Fibroblast of upper back skin (primary cell): ENCODE data around the gene NREP.
"Not testable (repeated sequence)": the region's sequence is repeated elsewhere in the genome, so short reads cannot be mapped to it uniquely, and the experiment has no call there.

Experiments
- DNase-seq: peaks from one replicate; pipeline ENCODE4 v3.0.0-alpha.2; 2013

Gene NREP

GRCh38 chr5:111735583-111736270, 21.3 kb downstream of the NREP start:
- peak; percentile 97 for DNase-seq

- no peak for DNase-seq
These were observed 22.4 kb downstream of the NREP start for GRCh38 chr5:111734597-111734996.

DNA sequence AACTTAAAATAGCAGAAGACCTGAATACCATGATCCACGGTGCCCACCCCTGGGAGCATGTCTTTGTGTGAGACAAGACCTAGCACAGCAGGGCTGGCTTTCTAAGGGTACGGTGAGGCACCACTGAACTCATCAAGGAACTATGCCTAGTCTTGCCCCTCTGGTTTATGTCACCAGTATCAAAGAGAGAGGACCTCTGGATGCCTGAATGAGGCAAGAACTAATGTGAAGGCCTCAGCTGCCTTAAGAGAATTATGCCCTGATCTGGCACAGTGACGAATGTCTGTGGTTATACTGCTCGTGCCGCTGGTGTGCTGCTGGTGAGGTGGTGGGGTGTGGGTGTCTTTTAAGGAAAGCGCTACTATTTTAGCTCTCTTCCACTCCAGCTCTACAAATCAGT, 23.0 kb downstream of the NREP start:
- DNase-seq = peak; percentile 73

DNA sequence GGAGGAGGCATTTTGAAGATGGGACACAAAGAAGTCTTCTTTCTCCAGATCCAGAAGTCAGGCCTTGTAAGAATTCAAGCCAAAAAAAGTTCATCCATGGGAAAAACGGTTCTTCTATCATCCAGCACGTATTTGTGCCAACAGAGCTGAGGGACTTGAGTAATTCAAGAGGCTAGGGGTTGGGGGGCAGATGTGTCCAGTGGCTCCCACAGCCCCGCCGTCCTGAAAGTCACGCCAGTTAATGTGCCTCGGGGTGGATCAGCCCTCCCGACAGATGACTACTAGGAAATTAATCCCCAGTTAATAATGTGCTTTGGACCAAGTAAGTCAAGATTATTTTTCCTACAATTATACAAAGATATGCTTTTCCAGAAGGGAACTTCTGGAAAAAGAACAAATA, 23.4 kb downstream of the NREP start:
- DNase-seq = no peak

DNA sequence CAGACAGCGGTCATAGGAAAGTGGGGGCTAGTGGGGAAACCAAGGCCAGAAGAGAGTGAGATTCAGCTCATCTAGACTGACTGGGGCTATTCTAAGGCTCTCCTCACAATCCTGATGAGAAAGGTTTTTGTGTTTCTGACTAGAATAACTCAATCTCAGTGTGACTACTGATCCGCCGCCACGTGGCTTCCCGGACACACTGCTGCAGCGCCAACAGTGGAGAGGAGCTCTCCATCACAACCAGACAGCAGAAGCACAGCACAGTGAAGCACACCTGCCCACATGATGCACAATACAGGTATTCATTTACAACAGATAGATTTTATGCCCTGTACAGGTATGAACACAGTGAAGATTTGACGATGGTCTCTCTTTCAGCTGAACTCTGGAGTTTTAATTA, 25.4 kb downstream of the NREP start:
- no peak for DNase-seq

- no peak for DNase-seq
These were observed 26.2 kb downstream of the NREP start for GRCh38 chr5:111730659-111731382.

DNA sequence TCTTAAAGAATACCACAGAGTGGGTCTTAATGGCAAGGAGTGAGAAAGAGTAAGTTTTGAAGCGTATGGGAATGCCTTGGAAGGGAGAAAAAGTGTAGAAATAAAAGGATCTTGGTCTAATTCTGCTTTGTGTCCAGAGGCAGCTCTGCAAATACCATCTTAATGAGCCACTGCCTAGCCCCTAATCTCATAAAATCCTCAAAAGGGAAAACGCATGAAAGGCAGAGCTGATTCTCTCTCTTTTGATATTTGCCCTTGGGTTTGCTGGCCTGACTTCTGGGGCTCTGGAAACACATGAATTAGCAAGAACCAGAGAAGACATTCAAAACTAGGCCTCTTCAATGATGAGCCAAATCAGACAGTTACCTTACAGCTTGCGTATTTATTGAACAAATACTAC, 28.1 kb downstream of the NREP start:
- no peak for DNase-seq

- DNase-seq = no peak
These were observed 30.0 kb downstream of the NREP start for GRCh38 chr5:111726986-111727385.

GRCh38 chr5:111722140-111722539, 34.9 kb downstream of the NREP start:
- no peak for DNase-seq

DNA sequence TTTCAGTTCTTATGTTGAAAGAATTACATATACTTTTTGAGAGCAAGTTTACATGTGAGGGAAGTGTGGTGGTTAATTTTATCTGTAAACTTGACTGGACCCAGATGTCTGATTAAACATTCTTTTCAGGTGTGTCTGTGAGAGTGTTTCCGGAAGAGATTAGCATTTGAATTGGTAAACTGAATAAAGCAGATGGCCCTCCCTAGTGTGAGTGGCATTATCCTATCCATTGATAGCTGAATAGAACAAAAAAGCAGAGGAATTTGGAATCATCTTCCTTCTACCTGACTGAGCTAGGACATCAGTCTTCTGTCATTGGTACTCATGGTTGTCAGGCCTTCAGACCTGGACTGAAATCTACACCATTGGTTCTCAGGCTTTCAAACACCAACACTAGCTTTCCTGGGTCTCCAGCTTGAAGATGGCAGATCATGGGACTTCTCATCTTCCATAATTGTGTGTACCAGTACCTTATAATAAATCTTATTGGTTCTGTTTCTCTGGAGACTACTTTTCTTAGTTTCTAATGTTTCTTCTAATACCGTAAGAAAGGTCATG, 36.6 kb downstream of the NREP start:
- no peak for DNase-seq

DNA sequence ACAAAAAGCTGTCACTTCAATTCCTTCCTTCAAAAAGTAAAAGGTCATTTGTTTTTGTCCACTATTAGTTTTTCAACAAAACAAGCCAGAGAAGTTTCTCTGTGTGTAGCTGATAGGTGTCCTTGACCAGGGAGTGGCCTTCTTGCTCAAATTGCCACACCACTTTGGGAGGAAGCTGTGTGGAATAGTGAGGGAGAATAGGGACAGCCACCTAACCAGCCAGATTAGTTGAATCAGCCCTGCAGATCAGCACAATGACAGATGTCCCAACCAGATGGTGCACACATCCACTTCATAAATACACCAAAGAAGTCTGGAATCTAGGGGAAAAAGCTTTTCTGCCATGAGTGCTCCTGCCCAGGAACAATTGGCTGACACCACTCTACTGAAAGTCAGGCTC, 37.2 kb downstream of the NREP start:
- DNase-seq = no peak

DNA sequence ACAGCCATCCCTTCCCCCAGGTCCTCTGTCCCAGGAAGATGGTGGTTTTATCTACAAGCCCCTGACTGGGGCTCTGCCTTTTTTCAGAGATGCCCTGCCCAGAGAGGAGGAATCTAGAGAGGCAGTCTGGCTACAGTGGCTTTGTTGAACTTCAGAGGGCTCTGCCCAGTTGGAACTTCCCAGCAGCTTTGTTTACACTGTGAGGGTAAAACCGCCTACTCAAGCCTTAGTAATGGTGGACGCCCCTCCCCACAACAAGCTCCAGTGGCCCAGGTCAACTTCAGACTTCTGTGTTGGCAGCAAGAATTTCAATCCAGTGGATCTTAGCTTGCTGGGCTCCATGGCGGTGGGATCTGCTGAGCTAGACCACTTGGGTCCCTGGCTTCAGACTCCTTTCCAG, 40.2 kb downstream of the NREP start:
- DNase-seq = not testable (repeated sequence)

- DNase-seq = no peak
These were observed 49.3 kb downstream of the NREP start for GRCh38 chr5:111707630-111708164.

- DNase-seq = no peak
These were observed 50.6 kb downstream of the NREP start for GRCh38 chr5:111706345-111706744.

- no peak for DNase-seq
These were observed 52.4 kb downstream of the NREP start for GRCh38 chr5:111704452-111705085.

DNA sequence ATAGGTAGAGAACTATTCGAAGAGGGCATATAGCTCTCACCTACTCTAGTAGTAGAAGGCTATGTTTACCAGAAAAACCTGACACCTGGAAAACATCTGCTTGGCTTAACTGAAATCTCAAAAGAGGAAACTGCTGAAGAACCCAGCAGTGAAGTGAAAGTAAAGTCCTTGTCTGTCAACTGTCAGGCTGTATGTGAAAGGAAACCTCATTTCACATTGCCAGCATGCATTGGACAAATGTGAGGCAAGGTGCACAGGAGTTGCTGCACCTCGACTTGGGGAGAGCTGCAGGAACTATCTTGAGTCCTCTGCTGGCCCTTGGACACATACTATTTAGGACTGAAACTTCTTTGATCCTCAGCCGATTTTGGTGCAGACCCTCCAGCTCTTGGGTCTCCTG, 53.3 kb downstream of the NREP start:
- DNase-seq = no peak

- DNase-seq = no peak
These were observed 57.0 kb downstream of the NREP start for GRCh38 chr5:111699976-111700375.

DNA sequence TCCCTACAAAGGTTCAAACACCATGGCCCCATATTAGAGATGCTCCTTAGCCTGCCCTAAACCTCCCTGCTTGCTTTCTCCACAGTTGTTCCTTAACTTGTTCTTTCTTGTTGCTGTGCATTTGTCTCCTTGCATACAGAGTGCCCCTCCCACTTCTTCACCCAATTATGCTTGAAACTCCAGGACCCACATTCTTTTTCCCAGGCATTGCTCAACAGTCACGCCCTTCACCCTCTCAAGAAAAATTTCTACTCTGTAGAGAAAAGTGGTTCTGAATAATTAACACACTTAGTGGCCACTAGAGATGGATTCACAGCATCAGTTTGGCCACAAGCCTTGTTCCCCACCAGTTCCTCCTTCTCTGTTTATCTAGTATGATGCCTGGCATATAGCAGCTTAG, 57.7 kb downstream of the NREP start:
- no peak for DNase-seq

DNA sequence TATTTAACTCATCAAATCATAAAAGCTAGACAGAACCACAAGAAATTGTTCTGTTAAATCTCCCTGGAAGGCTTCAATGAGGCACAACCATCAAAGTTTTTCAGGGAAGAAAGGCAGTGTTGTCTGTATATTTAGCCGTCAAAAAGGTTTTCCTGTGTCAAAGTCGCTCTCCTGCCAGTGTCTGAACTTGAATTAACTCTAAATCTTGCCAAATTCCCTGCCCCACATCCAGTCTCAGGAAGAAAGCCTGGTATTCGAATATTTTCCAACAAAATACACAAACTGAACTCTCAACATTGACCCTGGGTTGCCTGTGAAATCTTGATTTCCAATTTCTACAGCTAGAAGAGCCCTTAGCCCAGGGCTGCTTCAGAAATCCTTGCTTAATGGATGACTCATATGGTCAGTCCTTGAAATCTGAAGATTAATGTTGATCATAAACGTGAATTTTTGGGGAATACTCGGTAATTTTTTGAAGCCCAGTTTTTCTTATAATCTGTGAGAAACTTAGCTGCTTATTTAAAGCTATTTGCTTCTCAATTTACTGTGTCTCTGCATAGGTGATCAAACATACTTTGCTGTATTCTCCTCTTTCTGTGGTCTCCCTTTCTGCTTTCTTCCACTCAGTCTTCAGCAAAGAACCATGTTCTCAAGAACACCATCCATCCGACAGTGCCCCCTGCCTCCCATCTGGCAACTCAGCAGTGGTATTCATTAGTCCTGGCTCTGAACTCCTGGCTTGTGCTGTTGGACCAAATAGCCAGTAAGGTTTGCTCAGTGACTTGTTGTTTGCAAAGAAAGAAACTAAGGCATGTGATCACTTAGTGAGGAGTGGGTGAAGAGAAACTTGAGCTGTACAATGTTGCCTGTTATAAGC, 58.9 kb downstream of the NREP start:
- no peak for DNase-seq

DNA sequence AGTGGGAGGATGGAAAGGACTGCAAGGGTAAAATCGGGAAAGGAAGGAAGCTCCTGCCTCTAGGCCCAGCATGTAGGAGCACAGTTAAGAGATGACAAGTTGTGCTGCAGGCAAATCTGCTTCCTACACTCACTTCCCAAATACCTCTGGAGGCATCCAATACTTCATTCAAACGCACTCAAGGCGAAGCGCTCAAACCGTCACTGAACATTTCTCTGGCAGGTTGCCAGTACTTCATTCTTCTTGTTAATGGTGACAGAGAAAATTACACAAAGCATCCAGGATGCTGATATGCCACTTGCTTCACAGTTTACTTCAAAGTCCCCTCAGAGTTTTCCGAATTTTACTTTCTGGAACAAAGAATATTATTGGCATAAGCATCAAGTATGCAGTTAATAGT, 59.8 kb downstream of the NREP start:
- peak; percentile 43 for DNase-seq

GRCh38 chr5:111695991-111696390, 61.0 kb downstream of the NREP start:
- no peak for DNase-seq

GRCh38 chr5:111694133-111694532, 62.9 kb downstream of the NREP start:
- no peak for DNase-seq

DNA sequence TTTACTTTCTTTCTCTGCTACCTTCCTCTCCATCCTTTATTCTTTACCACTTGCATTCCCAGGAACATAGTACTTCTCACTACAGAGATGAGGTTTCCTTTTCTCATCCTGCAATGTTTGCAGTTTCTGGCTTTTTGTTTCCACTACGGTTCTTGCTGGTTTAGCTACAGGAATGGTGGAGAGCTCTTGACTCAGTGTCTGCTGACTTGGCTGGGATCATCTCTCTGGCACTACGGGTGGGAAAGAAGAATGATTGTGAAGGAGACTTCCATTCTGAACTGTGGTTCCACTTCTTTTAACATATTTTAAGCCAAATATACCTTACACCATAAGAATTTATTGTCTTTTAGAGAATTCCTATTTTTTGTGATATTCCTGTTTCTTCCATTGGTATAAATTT, 65.1 kb downstream of the NREP start:
- no peak for DNase-seq
